ENCODE data around the gene C11orf24.
"Not testable (repeated sequence)": the region's sequence is repeated elsewhere in the genome, so short reads cannot be mapped to it uniquely, and the experiment has no call there.

Gene C11orf24

GRCh38 chr11:68309621-68310185, 37.9 kb upstream of the C11orf24 start:
- no peak overlapping the region for H3K27ac ChIP-seq (ENCODE audit: low read length)
- no peaks in the 10 kb centered on the region; the same call in 1 of the 2 replicates for H3K36me3 ChIP-seq (ENCODE audit: control insufficient read depth, insufficient read depth, low read length)
- no peak for DNase-seq (ENCODE audit: low read depth, low spot score)
- no peaks in the 10 kb centered on the region for H3K9me3 ChIP-seq (ENCODE audit: control insufficient read depth, insufficient read depth, low read length)
- no CpG with 5 or more reads among the region's 2 CpGs for WGBS (ENCODE audit: insufficient coverage, insufficient read length)
- H3K4me3 ChIP-seq (ENCODE audit: low read length): no peak overlapping the region
- H3K27me3 ChIP-seq (ENCODE audit: control insufficient read depth, insufficient read depth, low read length): no peaks in the 10 kb centered on the region; the same call in 1 of the 2 replicates
- H3K4me1 ChIP-seq (ENCODE audit: control insufficient read depth, insufficient read depth, low read length): peaks cover 4% of the 10 kb centered on the region

- Histone ChIP-seq H3K4me1 (ENCODE audit: control insufficient read depth, insufficient read depth, low read length) (no peaks in the 10 kb centered on the region), H3K27ac (ENCODE audit: low read length) (no peak overlapping the region), H3K9me3 (ENCODE audit: control insufficient read depth, insufficient read depth, low read length) (no peaks in the 10 kb centered on the region), H3K36me3 (ENCODE audit: control insufficient read depth, insufficient read depth, low read length) (no peaks in the 10 kb centered on the region; the same call in 1 of the 2 replicates), H3K4me3 (ENCODE audit: low read length) (no peak overlapping the region), H3K27me3 (ENCODE audit: control insufficient read depth, insufficient read depth, low read length) (no peaks in the 10 kb centered on the region; the same call in 1 of the 2 replicates)
- no CpG with 5 or more reads among the region's 11 CpGs for WGBS (ENCODE audit: insufficient coverage, insufficient read length)
- DNase-seq (ENCODE audit: low read depth, low spot score): no peak
Measured at GRCh38 chr11:68308068-68308467, 36.3 kb upstream of the C11orf24 start.

GRCh38 chr11:68306636-68307035, 34.9 kb upstream of the C11orf24 start:
- H3K9me3 ChIP-seq (ENCODE audit: control insufficient read depth, insufficient read depth, low read length): no peaks in the 10 kb centered on the region
- no CpG with 5 or more reads among the region's 3 CpGs for WGBS (ENCODE audit: insufficient coverage, insufficient read length)
- H3K27me3 ChIP-seq (ENCODE audit: control insufficient read depth, insufficient read depth, low read length): no peaks in the 10 kb centered on the region; the same call in 1 of the 2 replicates
- H3K27ac ChIP-seq (ENCODE audit: low read length): no peak overlapping the region
- no peaks in the 10 kb centered on the region for H3K36me3 ChIP-seq (ENCODE audit: control insufficient read depth, insufficient read depth, low read length)
- DNase-seq (ENCODE audit: low read depth, low spot score): no peak
- no peak overlapping the region for H3K4me3 ChIP-seq (ENCODE audit: low read length)
- H3K4me1 ChIP-seq (ENCODE audit: control insufficient read depth, insufficient read depth, low read length): no peaks in the 10 kb centered on the region

GRCh38 chr11:68303982-68304780, 32.4 kb upstream of the C11orf24 start:
- Histone ChIP-seq H3K27ac (ENCODE audit: low read length) (no peak overlapping the region), H3K4me1 (ENCODE audit: control insufficient read depth, insufficient read depth, low read length) (no peaks in the 10 kb centered on the region), H3K9me3 (ENCODE audit: control insufficient read depth, insufficient read depth, low read length) (no peaks in the 10 kb centered on the region), H3K4me3 (ENCODE audit: low read length) (no peak overlapping the region), H3K36me3 (ENCODE audit: control insufficient read depth, insufficient read depth, low read length) (no peaks in the 10 kb centered on the region), H3K27me3 (ENCODE audit: control insufficient read depth, insufficient read depth, low read length) (no peaks in the 10 kb centered on the region; the same call in 1 of the 2 replicates)
- no peak for DNase-seq (ENCODE audit: low read depth, low spot score)
- no CpG with 5 or more reads among the region's 7 CpGs for WGBS (ENCODE audit: insufficient coverage, insufficient read length)

GRCh38 chr11:68303083-68303482, 31.3 kb upstream of the C11orf24 start:
- Histone ChIP-seq H3K4me1 (ENCODE audit: control insufficient read depth, insufficient read depth, low read length) (no peaks in the 10 kb centered on the region), H3K4me3 (ENCODE audit: low read length) (no peak overlapping the region), H3K27ac (ENCODE audit: low read length) (no peak overlapping the region), H3K27me3 (ENCODE audit: control insufficient read depth, insufficient read depth, low read length) (no peaks in the 10 kb centered on the region; the same call in 1 of the 2 replicates), H3K36me3 (ENCODE audit: control insufficient read depth, insufficient read depth, low read length) (no peaks in the 10 kb centered on the region), H3K9me3 (ENCODE audit: control insufficient read depth, insufficient read depth, low read length) (no peaks in the 10 kb centered on the region)
- no CpG with 5 or more reads among the region's 2 CpGs for WGBS (ENCODE audit: insufficient coverage, insufficient read length)
- no peak for DNase-seq (ENCODE audit: low read depth, low spot score)

- no CpG with 5 or more reads among the region's 7 CpGs for WGBS (ENCODE audit: insufficient coverage, insufficient read length)
- H3K36me3 ChIP-seq (ENCODE audit: control insufficient read depth, insufficient read depth, low read length): no peaks in the 10 kb centered on the region
- no peak overlapping the region for H3K27ac ChIP-seq (ENCODE audit: low read length)
- no peak overlapping the region for H3K4me3 ChIP-seq (ENCODE audit: low read length)
- no peaks in the 10 kb centered on the region; the same call in 1 of the 2 replicates for H3K27me3 ChIP-seq (ENCODE audit: control insufficient read depth, insufficient read depth, low read length)
- H3K9me3 ChIP-seq (ENCODE audit: control insufficient read depth, insufficient read depth, low read length): no peaks in the 10 kb centered on the region
- no peaks in the 10 kb centered on the region for H3K4me1 ChIP-seq (ENCODE audit: control insufficient read depth, insufficient read depth, low read length)
- no peak for DNase-seq (ENCODE audit: low read depth, low spot score)
Measured at GRCh38 chr11:68302670-68303069, 30.9 kb upstream of the C11orf24 start.

GRCh38 chr11:68302256-68302655, 30.5 kb upstream of the C11orf24 start:
- DNase-seq (ENCODE audit: low read depth, low spot score): no peak
- Histone ChIP-seq H3K36me3 (ENCODE audit: control insufficient read depth, insufficient read depth, low read length) (no peaks in the 10 kb centered on the region), H3K27ac (ENCODE audit: low read length) (no peak overlapping the region), H3K9me3 (ENCODE audit: control insufficient read depth, insufficient read depth, low read length) (no peaks in the 10 kb centered on the region), H3K4me1 (ENCODE audit: control insufficient read depth, insufficient read depth, low read length) (no peaks in the 10 kb centered on the region), H3K27me3 (ENCODE audit: control insufficient read depth, insufficient read depth, low read length) (no peaks in the 10 kb centered on the region; the same call in 1 of the 2 replicates), H3K4me3 (ENCODE audit: low read length) (no peak overlapping the region)
- no CpG with 5 or more reads among the region's 5 CpGs for WGBS (ENCODE audit: insufficient coverage, insufficient read length)

- no peak for DNase-seq (ENCODE audit: low read depth, low spot score)
- Histone ChIP-seq H3K4me1 (ENCODE audit: control insufficient read depth, insufficient read depth, low read length) (no peaks in the 10 kb centered on the region), H3K9me3 (ENCODE audit: control insufficient read depth, insufficient read depth, low read length) (no peaks in the 10 kb centered on the region), H3K27ac (ENCODE audit: low read length) (no peak overlapping the region), H3K36me3 (ENCODE audit: control insufficient read depth, insufficient read depth, low read length) (no peaks in the 10 kb centered on the region), H3K4me3 (ENCODE audit: low read length) (no peak overlapping the region), H3K27me3 (ENCODE audit: control insufficient read depth, insufficient read depth, low read length) (no peaks in the 10 kb centered on the region)
- WGBS (ENCODE audit: insufficient coverage, insufficient read length): no CpG with 5 or more reads among the region's 12 CpGs
Measured at GRCh38 chr11:68300076-68300830, 28.5 kb upstream of the C11orf24 start.

- H3K36me3 ChIP-seq (ENCODE audit: control insufficient read depth, insufficient read depth, low read length); H3K27ac ChIP-seq (ENCODE audit: low read length); DNase-seq (ENCODE audit: low read depth, low spot score); H3K4me3 ChIP-seq (ENCODE audit: low read length); H3K9me3 ChIP-seq (ENCODE audit: control insufficient read depth, insufficient read depth, low read length); H3K27me3 ChIP-seq (ENCODE audit: control insufficient read depth, insufficient read depth, low read length); H3K4me1 ChIP-seq (ENCODE audit: control insufficient read depth, insufficient read depth, low read length): not testable (repeated sequence)
- no CpG with 5 or more reads among the region's 9 CpGs for WGBS (ENCODE audit: insufficient coverage, insufficient read length)
Measured at GRCh38 chr11:68299517-68299879, 27.7 kb upstream of the C11orf24 start.

GRCh38 chr11:68298659-68299516, 27.1 kb upstream of the C11orf24 start:
- Histone ChIP-seq H3K36me3 (ENCODE audit: control insufficient read depth, insufficient read depth, low read length) (no peaks in the 10 kb centered on the region), H3K4me3 (ENCODE audit: low read length) (no peak overlapping the region), H3K4me1 (ENCODE audit: control insufficient read depth, insufficient read depth, low read length) (no peaks in the 10 kb centered on the region), H3K27ac (ENCODE audit: low read length) (no peak overlapping the region), H3K9me3 (ENCODE audit: control insufficient read depth, insufficient read depth, low read length) (no peaks in the 10 kb centered on the region), H3K27me3 (ENCODE audit: control insufficient read depth, insufficient read depth, low read length) (no peaks in the 10 kb centered on the region)
- no CpG with 5 or more reads among the region's 15 CpGs for WGBS (ENCODE audit: insufficient coverage, insufficient read length)
- no peak for DNase-seq (ENCODE audit: low read depth, low spot score)
